Cardiac fibroblast (primary cell): ENCODE data around the gene DGKG.

ENCODE experiments used
- DNase-seq, 2 donors: peaks; one replicate each; pipeline versions ENCODE4 v3.0.0 to v3.0.0-alpha.2; 2010; ENCODE audit warnings: low read depth in 2 of 2
- H3K4me3 ChIP-seq, 2 donors: replicated peaks in 1 of 2; 1 replicate in 1 of 2; 2 replicates in 1 of 2; pipeline ENCODE4 v1.5.1; 2011; ENCODE audit warnings: low read depth in 2 of 2, low read length in 2 of 2, mild to moderate bottlenecking in 2 of 2, moderate library complexity in 1 of 2
- TF ChIP-seq, protein P1 (sequence below): IDR thresholded peaks from one replicate; pipeline ENCODE4 v1.5.1; 2011; ENCODE audit warnings: low read depth, mild to moderate bottlenecking, low read length, inconsistent platforms

DGKG gene

DNA sequence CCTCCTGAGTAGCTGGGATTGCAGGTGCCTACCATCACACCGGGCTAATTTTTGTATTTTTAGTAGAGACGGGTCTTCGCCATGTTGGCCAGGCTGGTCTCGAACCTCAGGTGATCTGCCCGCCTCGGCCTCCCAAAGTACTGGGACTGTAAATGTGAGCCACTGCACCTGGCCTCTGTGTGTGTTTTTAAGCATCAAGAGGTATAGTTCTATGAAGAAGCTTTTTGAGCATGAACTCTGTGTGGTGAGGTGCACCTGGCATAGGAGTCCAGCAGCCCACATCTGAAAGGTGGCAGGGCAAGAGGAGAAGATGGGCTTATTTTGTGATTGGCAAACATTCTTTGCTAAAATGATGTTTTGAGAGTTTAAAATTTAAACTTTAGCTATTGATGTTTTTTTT lies 118.0 kb downstream of the DGKG start:
- no peak for DNase-seq
- no peak overlapping the region for H3K4me3 ChIP-seq
- TF ChIP-seq, protein P1, sequence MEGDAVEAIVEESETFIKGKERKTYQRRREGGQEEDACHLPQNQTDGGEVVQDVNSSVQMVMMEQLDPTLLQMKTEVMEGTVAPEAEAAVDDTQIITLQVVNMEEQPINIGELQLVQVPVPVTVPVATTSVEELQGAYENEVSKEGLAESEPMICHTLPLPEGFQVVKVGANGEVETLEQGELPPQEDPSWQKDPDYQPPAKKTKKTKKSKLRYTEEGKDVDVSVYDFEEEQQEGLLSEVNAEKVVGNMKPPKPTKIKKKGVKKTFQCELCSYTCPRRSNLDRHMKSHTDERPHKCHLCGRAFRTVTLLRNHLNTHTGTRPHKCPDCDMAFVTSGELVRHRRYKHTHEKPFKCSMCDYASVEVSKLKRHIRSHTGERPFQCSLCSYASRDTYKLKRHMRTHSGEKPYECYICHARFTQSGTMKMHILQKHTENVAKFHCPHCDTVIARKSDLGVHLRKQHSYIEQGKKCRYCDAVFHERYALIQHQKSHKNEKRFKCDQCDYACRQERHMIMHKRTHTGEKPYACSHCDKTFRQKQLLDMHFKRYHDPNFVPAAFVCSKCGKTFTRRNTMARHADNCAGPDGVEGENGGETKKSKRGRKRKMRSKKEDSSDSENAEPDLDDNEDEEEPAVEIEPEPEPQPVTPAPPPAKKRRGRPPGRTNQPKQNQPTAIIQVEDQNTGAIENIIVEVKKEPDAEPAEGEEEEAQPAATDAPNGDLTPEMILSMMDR: no peak

DNA sequence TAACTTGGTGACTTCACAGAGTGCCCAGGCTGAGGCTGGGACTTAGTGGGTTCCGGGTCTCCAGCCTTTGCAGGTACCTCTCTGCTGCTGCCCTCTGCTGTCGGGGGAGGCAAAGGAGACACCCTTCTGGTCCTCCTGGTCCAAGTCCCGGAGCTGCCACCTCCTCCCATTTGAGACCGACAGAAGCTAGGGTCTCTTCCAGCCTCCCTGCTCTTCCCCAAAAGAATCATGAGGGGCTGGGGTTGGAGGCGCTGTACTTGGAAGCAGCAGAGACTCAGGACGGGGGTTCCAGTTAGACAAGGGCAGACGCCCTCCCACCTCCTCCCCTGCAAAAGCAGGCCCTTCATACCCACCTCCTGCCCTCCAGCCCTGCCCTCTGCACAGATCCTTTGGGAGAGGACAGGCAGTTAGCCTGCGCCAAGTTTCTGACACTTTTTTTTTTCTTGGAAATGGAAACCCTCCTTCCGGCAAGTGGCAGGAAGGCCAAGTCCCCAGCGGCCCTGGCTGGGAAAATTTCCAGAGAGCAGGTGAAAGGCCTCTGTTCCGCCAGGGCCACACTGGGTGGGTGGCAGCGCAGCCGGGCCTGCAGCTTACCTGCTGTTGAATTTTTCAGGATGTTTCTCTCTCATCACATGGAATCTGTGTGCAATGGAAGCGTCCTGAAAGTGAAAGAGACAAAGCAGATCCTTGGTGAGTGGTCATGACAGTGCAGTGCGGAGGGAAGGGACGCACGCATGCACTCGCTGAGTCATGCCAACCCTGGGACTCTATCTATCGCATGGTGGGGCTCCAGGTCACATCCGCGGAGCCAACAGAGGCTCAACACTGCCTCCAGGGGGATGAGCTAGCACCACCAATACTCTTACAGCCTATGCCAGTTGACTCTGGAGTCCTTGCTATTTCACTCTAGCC lies 119.9 kb downstream of the DGKG start:
- H3K4me3 ChIP-seq: peak overlapping the region in 1 of 2 donors; percentile 42
- DNase-seq: peak; percentile 74 to 90
- TF ChIP-seq, protein P1: peak; percentile 74

DNA sequence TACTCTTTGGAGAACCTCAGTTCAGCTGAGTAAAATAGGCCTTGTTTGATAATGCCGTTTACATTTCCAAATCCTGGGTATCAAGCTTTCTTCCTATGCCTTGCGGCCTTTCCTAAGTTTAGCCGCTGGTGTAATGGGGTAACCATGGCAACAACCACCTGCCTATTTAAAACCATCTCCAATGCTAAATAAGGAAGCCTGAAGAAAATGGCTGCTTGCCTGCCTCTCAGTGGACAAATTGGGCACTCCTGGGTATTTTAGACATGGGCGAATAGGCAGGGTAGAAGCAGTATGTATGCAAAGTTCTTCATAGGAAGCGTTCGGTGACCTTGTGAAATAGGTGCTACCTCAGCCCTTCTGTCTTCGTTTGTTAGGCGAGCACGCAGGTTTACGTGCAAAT lies 122.7 kb downstream of the DGKG start:
- H3K4me3 ChIP-seq: no peak overlapping the region
- TF ChIP-seq, protein P1: no peak
- peak in 1 of 2 donors; percentile 24 for DNase-seq

DNA sequence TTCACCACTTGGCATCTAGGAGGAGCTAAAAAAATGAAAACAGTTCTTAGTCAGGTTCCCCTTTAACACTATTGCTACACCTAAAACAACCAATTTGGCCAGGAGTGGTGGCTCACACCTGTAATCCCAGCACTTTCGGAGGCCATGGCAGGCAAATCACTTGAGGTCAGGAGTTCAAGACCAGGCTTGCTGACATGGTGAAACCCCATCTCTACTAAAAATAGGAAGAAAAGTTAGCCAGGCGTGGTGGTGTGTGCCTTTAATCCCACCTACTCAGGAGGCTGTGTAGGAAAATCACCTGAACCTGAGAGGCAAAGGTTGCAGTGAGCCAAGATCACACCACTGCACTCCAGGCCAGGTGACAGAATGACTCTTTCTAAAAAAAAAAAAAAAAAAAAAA lies 124.1 kb downstream of the DGKG start:
- DNase-seq: no peak
- TF ChIP-seq, protein P1: no peak

DNA sequence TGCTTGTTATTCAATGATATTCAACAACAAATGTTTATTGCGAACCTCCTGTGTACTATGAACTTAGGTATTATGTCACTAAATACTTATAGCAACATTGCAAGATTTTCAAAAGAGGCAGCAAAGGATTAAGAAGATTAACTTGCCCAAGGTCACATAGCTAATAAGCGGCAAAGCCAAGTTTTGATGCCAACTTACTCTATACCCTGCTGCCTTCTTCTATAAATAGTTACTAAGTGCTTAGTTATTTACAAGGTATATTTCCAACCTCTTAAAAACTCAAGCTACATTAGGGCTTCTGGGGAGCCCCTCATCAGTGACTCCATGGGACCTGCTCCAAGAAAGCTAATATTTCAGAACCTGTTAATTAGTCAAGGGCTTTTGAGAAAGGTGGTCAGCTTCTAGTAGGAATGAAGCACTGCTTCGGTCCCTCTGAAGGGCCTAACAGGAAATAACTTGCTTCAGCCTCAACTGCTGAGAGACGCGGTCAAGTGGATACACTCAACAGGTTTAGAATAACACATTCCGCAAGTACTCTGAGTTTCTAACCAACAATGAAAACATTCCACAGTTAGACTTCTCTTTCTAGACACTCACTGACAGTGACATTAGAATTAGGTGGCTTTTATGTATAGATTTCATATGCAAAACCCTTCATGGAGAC lies 125.5 kb downstream of the DGKG start:
- TF ChIP-seq, protein P1: no peak
- H3K4me3 ChIP-seq: no peak overlapping the region
- DNase-seq: no peak

More for the DNA sequence above, 124.1 kb downstream of the DGKG start:
- no peak overlapping the region for H3K4me3 ChIP-seq

DNA sequence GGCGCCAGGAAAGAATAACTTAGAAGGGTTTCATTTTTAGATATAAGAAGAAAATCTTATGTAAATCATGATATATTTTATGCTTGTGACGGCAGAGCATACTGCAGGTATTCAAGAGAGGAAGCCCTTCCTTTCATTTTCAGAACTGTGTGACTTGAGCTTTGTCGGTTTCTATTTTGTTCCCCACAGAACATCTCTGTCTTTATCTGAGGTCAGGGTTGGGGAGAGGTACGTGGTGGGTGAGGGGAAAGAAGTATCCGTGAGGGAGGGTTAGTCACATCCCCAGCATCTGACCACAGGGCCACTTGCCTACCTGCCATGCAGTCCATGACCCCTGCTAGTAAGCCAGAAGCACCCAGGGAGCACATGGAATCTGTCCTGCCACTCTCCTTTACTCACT lies 126.5 kb downstream of the DGKG start:
- no peak for DNase-seq

More for the DNA sequence above, 126.5 kb downstream of the DGKG start:
- TF ChIP-seq, protein P1: no peak
- H3K4me3 ChIP-seq: no peak overlapping the region
